Measurements from ENCODE around the gene STYK1.

Gene STYK1

GRCh38 chr12:10600988-10601387 lies 72.9 kb downstream of the STYK1 start:
- Histone ChIP-seq H3K9me3 (ENCODE audit: insufficient read depth, low read length, severe bottlenecking) (no peaks in the 10 kb centered on the region), H3K4me1 (ENCODE audit: insufficient read depth, low read length) (no peaks in the 10 kb centered on the region), H4K20me1 (ENCODE audit: insufficient read depth, low read length) (no peaks in the 10 kb centered on the region), H3K79me2 (ENCODE audit: insufficient read depth, low read length) (no peaks in the 10 kb centered on the region), H3K4me3 (ENCODE audit: low read depth in 1 of 2, low read length in 2 of 2) (no peak overlapping the region), H3K4me2 (ENCODE audit: insufficient read depth, low read length) (no peak overlapping the region), H2AFZ (ENCODE audit: low read depth, low read length) (no peak overlapping the region), H3K27ac (ENCODE audit: low read length) (no peak overlapping the region), H3K27me3 (ENCODE audit: insufficient read depth, low read length, poor library complexity) (no peaks in the 10 kb centered on the region), H3K36me3 (ENCODE audit: insufficient read depth, low read length) (peaks cover 18% of the 10 kb centered on the region; the same call in 1 of the 2 replicates), H3K9ac (ENCODE audit: low read depth, low read length) (no peak overlapping the region)
- no peak for TF ChIP-seq EZH2 (IDR thresholded peaks at IDR 0.05; ENCODE audit: borderline replicate concordance, low read depth, low read length, severe bottlenecking)
- no peak for TF ChIP-seq CTCF (IDR thresholded peaks at IDR 0.05; ENCODE audit: borderline replicate concordance, extremely low read depth, low read length, poor library complexity, severe bottlenecking)
- DNase-seq (no peak), ATAC-seq (ENCODE audit: insufficient read depth, low read depth) (no peak)

GRCh38 chr12:10595881-10596280 lies 78.0 kb downstream of the STYK1 start:
- H4K20me1 ChIP-seq (ENCODE audit: insufficient read depth, low read length) = no peaks in the 10 kb centered on the region
- H3K27ac ChIP-seq (ENCODE audit: low read length) = no peak overlapping the region
- no peak overlapping the region for H3K4me3 ChIP-seq (ENCODE audit: low read depth in 1 of 2, low read length in 2 of 2)
- no peak for ATAC-seq (ENCODE audit: insufficient read depth, low read depth)
- H3K79me2 ChIP-seq (ENCODE audit: insufficient read depth, low read length) = no peaks in the 10 kb centered on the region
- H2AFZ ChIP-seq (ENCODE audit: low read depth, low read length) = no peak overlapping the region
- TF ChIP-seq EZH2 (IDR thresholded peaks at IDR 0.05; ENCODE audit: borderline replicate concordance, low read depth, low read length, severe bottlenecking) = no peak
- TF ChIP-seq CTCF (IDR thresholded peaks at IDR 0.05; ENCODE audit: borderline replicate concordance, extremely low read depth, low read length, poor library complexity, severe bottlenecking) = no peak
- H3K4me1 ChIP-seq (ENCODE audit: insufficient read depth, low read length) = no peaks in the 10 kb centered on the region
- H3K9ac ChIP-seq (ENCODE audit: low read depth, low read length) = no peak overlapping the region
- no peaks in the 10 kb centered on the region for H3K9me3 ChIP-seq (ENCODE audit: insufficient read depth, low read length, severe bottlenecking)
- no peaks in the 10 kb centered on the region for H3K27me3 ChIP-seq (ENCODE audit: insufficient read depth, low read length, poor library complexity)
- peaks cover 8% of the 10 kb centered on the region; the same call in 1 of the 2 replicates for H3K36me3 ChIP-seq (ENCODE audit: insufficient read depth, low read length)
- no peak for DNase-seq
- H3K4me2 ChIP-seq (ENCODE audit: insufficient read depth, low read length) = no peak overlapping the region

GRCh38 chr12:10590966-10591365 lies 82.9 kb downstream of the STYK1 start:
- H3K4me1 ChIP-seq (ENCODE audit: insufficient read depth, low read length) = no peaks in the 10 kb centered on the region
- no peak for TF ChIP-seq EZH2 (IDR thresholded peaks at IDR 0.05; ENCODE audit: borderline replicate concordance, low read depth, low read length, severe bottlenecking)
- no peak for TF ChIP-seq CTCF (IDR thresholded peaks at IDR 0.05; ENCODE audit: borderline replicate concordance, extremely low read depth, low read length, poor library complexity, severe bottlenecking)
- 0 out of 2 replicates have a peak, but pooled peaks cover 5% of the 10 kb centered on the region for H3K36me3 ChIP-seq (ENCODE audit: insufficient read depth, low read length)
- H3K27me3 ChIP-seq (ENCODE audit: insufficient read depth, low read length, poor library complexity) = no peaks in the 10 kb centered on the region
- H4K20me1 ChIP-seq (ENCODE audit: insufficient read depth, low read length) = no peaks in the 10 kb centered on the region
- H3K4me3 ChIP-seq (ENCODE audit: low read depth in 1 of 2, low read length in 2 of 2) = no peak overlapping the region
- no peak overlapping the region for H2AFZ ChIP-seq (ENCODE audit: low read depth, low read length)
- no peak overlapping the region for H3K27ac ChIP-seq (ENCODE audit: low read length)
- DNase-seq (no peak), ATAC-seq (ENCODE audit: insufficient read depth, low read depth) (no peak)
- H3K4me2 ChIP-seq (ENCODE audit: insufficient read depth, low read length) = no peak overlapping the region
- no peaks in the 10 kb centered on the region for H3K79me2 ChIP-seq (ENCODE audit: insufficient read depth, low read length)
- no peaks in the 10 kb centered on the region for H3K9me3 ChIP-seq (ENCODE audit: insufficient read depth, low read length, severe bottlenecking)
- H3K9ac ChIP-seq (ENCODE audit: low read depth, low read length) = no peak overlapping the region

- Histone ChIP-seq H3K9me3 (ENCODE audit: insufficient read depth, low read length, severe bottlenecking) (no peaks in the 10 kb centered on the region), H3K79me2 (ENCODE audit: insufficient read depth, low read length) (no peaks in the 10 kb centered on the region), H2AFZ (ENCODE audit: low read depth, low read length) (no peak overlapping the region), H3K36me3 (ENCODE audit: insufficient read depth, low read length) (peaks cover 6% of the 10 kb centered on the region; the same call in 1 of the 2 replicates), H3K4me3 (ENCODE audit: low read depth in 1 of 2, low read length in 2 of 2) (no peak overlapping the region), H3K4me1 (ENCODE audit: insufficient read depth, low read length) (no peaks in the 10 kb centered on the region), H3K27ac (ENCODE audit: low read length) (no peak overlapping the region), H3K9ac (ENCODE audit: low read depth, low read length) (no peak overlapping the region), H4K20me1 (ENCODE audit: insufficient read depth, low read length) (no peaks in the 10 kb centered on the region), H3K27me3 (ENCODE audit: insufficient read depth, low read length, poor library complexity) (no peaks in the 10 kb centered on the region), H3K4me2 (ENCODE audit: insufficient read depth, low read length) (no peak overlapping the region)
- DNase-seq (no peak), ATAC-seq (ENCODE audit: insufficient read depth, low read depth) (no peak)
- TF ChIP-seq EZH2 (IDR thresholded peaks at IDR 0.05; ENCODE audit: borderline replicate concordance, low read depth, low read length, severe bottlenecking) = no peak
- no peak for TF ChIP-seq CTCF (IDR thresholded peaks at IDR 0.05; ENCODE audit: borderline replicate concordance, extremely low read depth, low read length, poor library complexity, severe bottlenecking)
Observed at GRCh38 chr12:10584415-10584814, 89.4 kb downstream of the STYK1 start.
